Activated naive CD4-positive, alpha-beta T cell treated with anti-CD3 and anti-CD28 coated beads, Interleukin-2, amount 10 ng/mL, durations not matched to agents 7 days and 5 days (primary cell): Measurements from ENCODE around the gene SORCS2.

Experiments
- CTCF ChIA-PET: fragments of 350-600 bp; sonication (Branson Sonifier 250); formaldehyde crosslinking; loops from one replicate; lab custom pipeline; 2021; ENCODE audit warnings: antibody characterized with exemption; lab: Charles Lee
- DNase-seq: peaks from one replicate; pipeline ENCODE4 v3.0.0-alpha.2; 2020
- H3K27ac Mint-ChIP-seq: one replicate; pipeline ENCODE4 v1.8.0; 2021; ENCODE audit warnings: mild to moderate bottlenecking, moderate library complexity, mixed read lengths
- H3K27me3 Mint-ChIP-seq: one replicate; pipeline ENCODE4 v1.8.0; 2021; ENCODE audit warnings: mild to moderate bottlenecking, mixed read lengths
- H3K36me3 Mint-ChIP-seq: one replicate; pipeline ENCODE4 v1.8.0; 2021; ENCODE audit warnings: mixed read lengths
- H3K4me1 Mint-ChIP-seq: one replicate; pipeline ENCODE4 v1.8.0; 2021; ENCODE audit warnings: mixed read lengths
- H3K4me3 Mint-ChIP-seq: one replicate; pipeline ENCODE4 v1.8.0; 2021; ENCODE audit warnings: mild to moderate bottlenecking, moderate library complexity, mixed read lengths
- H3K9me3 Mint-ChIP-seq: one replicate; pipeline ENCODE4 v1.8.0; 2021; ENCODE audit warnings: mixed read lengths

The SORCS2 gene

DNA sequence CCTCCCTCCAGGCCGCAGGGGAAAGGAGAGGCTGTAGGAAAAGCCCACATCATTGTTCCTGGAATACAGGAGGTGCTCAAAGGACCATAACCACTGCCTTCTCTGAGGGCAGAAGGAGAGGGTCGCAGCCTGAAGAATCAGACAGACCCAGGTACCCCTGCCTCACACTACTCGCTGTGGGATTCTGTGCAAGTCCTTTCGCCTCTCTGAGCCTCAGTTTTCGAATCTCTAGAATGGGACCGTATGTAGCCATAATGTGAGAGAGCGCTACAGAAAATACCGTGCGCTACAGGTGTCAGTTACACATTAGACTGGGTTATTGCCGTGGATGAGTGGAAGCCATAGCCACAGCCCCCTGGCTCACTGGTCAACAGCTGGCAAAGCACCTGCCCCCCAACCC, 320.6 kb downstream of the SORCS2 start:
- no peak for DNase-seq
- no peaks in the 10 kb centered on the region for H3K4me1 Mint-ChIP-seq
- no peaks in the 10 kb centered on the region for H3K9me3 Mint-ChIP-seq
- H3K36me3 Mint-ChIP-seq = no peaks in the 10 kb centered on the region
- CTCF ChIA-PET = no interaction called here
- H3K27me3 Mint-ChIP-seq = peaks cover 54% of the 10 kb centered on the region
- H3K4me3 Mint-ChIP-seq = no peak overlapping the region
- H3K27ac Mint-ChIP-seq = no peak overlapping the region

DNA sequence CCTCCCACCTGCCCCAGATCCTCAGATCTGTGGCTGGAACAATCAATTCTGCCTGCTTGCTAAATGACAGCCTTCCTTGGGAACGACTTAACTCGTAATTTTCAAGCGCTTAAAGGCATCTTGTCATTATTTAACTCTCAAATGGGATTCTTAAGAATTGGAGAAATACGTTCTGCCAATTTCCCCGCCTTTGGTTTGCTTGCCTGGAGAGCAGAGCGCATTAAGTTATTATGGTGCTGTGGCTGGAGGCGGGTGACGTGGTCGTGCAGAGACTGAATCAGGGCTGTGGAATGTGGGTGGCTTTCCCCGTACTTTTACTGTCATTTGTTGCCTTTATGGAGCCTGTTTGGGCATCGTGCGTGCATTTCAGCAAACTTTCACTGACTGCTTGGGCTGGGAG, 321.3 kb downstream of the SORCS2 start:
- no peaks in the 10 kb centered on the region for H3K36me3 Mint-ChIP-seq
- no peak overlapping the region for H3K4me3 Mint-ChIP-seq
- H3K27ac Mint-ChIP-seq = no peak overlapping the region

DNA sequence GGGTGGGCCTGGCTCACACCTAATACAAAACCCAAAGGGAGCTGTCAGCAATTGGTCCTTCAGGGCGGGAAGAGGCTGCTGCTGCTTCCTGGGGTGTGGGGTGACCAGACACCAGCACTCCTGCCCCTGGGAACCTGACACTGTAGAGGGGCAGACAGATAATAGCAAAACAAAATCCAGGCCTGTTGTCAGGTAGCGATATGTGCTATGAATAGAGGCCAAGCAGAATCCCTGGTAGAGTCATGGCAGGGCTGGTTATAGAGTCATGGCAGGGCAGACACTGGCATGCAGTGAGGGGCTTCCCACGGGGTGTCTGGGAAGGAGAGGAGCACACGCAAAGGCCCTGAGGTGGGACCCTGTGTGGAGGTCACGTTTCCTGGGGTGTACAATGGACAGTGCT, 321.9 kb downstream of the SORCS2 start:
- CTCF ChIA-PET = no interaction called here
- H3K27ac Mint-ChIP-seq = no peak overlapping the region

More for the DNA sequence above, 321.3 kb downstream of the SORCS2 start:
- CTCF ChIA-PET = no interaction called here
- Mint-ChIP-seq H3K4me1 (no peaks in the 10 kb centered on the region), H3K27me3 (peaks cover 58% of the 10 kb centered on the region), H3K9me3 (no peaks in the 10 kb centered on the region)
- DNase-seq = no peak

DNA sequence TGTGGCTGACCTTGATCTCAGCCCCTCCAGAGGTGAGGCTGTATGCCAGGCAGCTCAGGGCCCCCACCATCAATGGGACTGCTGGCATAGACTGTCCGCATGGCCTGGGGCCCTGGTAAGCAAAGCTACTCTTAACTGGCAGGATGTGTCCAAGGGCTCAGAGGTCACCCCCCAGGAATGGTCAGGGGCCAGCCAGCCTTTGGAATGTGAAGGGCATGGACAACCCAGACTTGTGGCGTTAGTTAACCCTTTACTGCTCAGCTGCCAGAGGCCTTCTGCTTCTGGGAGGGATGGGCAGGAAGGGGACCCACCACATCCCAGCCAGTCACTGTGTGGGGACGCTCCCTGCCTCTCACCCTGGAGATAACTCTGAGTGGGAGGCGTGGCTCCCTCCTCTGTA, 322.5 kb downstream of the SORCS2 start:
- H3K27me3 Mint-ChIP-seq = peaks cover 55% of the 10 kb centered on the region
- no peaks in the 10 kb centered on the region for H3K36me3 Mint-ChIP-seq
- CTCF ChIA-PET = no interaction called here
- no peaks in the 10 kb centered on the region for H3K9me3 Mint-ChIP-seq
- no peak overlapping the region for H3K27ac Mint-ChIP-seq
- DNase-seq = no peak
- H3K4me3 Mint-ChIP-seq = no peak overlapping the region
- no peaks in the 10 kb centered on the region for H3K4me1 Mint-ChIP-seq

More for the DNA sequence above, 321.9 kb downstream of the SORCS2 start:
- no peak overlapping the region for H3K4me3 Mint-ChIP-seq
- no peaks in the 10 kb centered on the region for H3K9me3 Mint-ChIP-seq
- no peaks in the 10 kb centered on the region for H3K36me3 Mint-ChIP-seq
- H3K27me3 Mint-ChIP-seq = peaks cover 55% of the 10 kb centered on the region
- no peaks in the 10 kb centered on the region for H3K4me1 Mint-ChIP-seq
- DNase-seq = no peak

DNA sequence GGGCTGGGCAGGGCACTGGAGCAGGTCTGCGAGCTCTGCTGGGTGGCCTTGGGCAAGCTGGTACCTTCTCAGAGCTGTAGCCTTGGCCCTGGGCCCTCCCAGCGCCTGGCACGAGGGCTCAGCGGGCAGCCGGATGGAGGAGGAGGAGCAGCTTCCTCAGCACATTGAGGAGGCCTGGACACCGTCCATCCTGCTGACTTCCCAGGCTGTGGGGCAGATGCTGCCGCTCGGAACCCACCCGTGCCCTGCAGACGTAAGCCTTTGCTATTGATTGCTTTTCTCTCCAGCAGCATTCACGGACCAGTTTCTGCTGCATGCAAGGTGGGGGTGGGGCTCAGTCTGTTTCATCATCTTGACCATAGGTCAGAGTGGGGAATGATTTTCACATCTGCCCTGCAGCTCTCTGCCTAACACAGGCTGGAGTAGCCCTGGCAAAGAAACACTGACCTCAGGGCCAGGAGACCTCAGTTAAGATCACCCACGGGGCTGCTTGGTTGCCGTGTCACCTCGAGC, 323.1 kb downstream of the SORCS2 start:
- no peak for DNase-seq
- no peaks in the 10 kb centered on the region for H3K36me3 Mint-ChIP-seq
- no peak overlapping the region for H3K4me3 Mint-ChIP-seq
- peaks cover 57% of the 10 kb centered on the region for H3K27me3 Mint-ChIP-seq
- CTCF ChIA-PET = no interaction called here
- H3K9me3 Mint-ChIP-seq = no peaks in the 10 kb centered on the region
- no peaks in the 10 kb centered on the region for H3K4me1 Mint-ChIP-seq
- H3K27ac Mint-ChIP-seq = no peak overlapping the region

DNA sequence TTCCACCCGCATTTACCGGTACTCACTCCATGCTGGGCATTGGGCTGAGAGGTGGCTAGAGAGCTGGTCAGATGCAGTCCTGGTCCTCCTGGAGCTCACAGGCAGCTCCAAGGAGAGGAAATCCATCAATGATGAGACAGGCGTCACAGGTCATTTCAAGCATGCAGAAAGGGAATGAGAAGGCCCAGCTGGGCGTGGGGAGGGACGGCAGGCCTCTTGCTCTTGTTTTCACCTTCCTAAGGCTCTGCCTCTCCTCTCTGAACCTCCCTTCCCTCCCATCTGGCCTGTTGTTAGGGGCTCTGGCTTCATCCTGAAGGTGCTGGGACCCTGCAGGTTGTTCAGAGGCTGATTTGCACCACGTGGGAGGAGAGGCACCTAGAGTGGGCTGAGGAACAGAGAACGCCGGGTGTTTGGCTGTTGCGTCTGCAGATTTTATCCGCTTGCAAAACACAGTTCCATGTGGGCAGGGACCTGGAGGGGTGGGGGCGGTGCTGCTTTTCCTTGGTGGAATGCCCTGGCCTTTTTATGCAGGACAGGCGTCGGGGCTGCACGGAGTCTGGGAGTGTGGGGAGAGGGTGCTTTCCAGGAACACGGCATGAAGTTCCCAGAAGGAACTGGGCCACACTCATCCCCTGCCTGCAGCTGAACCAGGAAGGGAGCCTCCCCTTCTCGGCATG, 323.9 kb downstream of the SORCS2 start:
- CTCF ChIA-PET = no interaction called here
- no peak overlapping the region for H3K4me3 Mint-ChIP-seq
- peaks cover 55% of the 10 kb centered on the region for H3K27me3 Mint-ChIP-seq
- H3K27ac Mint-ChIP-seq = no peak overlapping the region
- H3K9me3 Mint-ChIP-seq = no peaks in the 10 kb centered on the region
- no peaks in the 10 kb centered on the region for H3K36me3 Mint-ChIP-seq
- H3K4me1 Mint-ChIP-seq = no peaks in the 10 kb centered on the region
- DNase-seq = no peak

DNA sequence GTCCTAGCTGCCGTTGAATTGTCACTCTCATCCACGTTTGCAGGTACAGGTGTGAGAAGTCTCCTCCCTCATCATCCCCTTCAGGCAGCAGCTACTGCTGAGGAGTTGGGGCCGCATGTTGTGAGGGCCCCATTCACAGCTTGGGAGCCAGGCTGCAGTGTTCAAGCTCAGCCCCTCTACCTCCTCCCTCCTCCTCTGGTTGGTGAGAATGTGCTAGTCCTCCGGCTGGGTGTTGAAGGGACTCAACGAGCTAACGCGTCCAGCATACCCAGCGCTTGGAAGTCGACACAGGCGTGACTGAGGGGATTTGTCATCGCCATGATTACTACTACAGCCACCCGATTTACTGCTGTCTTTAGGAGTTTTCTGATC, 324.4 kb downstream of the SORCS2 start:
- H3K27me3 Mint-ChIP-seq = peaks cover 53% of the 10 kb centered on the region
- no peaks in the 10 kb centered on the region for H3K9me3 Mint-ChIP-seq
- DNase-seq = no peak
- H3K36me3 Mint-ChIP-seq = no peaks in the 10 kb centered on the region
- no peaks in the 10 kb centered on the region for H3K4me1 Mint-ChIP-seq
- no peak overlapping the region for H3K27ac Mint-ChIP-seq
- no peak overlapping the region for H3K4me3 Mint-ChIP-seq
- CTCF ChIA-PET = interaction anchor here (0.6 kb wide), 1 partner anchor 203 kb away, joined by 3 read pairs; no protein-coding TSS in a partner anchor

DNA sequence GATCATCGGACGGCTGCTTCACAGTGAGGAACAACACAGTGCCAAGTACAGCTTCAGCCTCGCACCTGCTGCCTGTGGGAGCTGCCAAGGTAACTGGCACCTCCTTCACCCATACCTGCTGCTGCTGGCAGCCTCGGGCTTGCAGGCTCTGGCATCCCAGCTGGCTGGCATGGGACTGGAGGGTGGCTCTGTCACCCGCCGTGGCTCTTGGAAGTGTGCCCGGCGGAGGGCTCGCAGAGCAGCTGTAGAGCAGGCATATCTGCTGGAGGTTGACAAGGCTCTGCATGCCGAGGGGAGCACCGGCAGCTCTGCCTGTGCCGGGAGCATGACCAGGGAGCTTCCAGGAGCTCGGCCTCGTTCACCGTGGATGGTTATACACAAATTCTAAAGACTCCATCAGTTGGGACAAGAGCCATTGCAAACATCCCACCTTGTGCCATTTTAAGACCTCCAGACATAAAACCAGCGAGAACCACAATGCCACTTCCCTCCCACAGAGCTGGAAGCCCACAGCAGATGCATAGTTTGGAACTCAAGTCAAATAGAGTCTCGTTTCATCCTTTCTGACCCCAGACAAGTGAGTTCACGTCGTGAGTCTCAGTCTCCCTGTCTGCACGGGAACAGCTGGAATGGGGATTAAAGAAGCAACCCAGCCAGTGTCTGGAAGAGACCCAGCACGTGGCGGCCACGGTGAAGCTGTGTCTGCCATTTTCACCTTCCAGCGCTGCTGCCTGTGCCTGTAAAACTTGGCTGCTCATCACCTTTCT, 326.7 kb downstream of the SORCS2 start:
- H3K9me3 Mint-ChIP-seq = no peaks in the 10 kb centered on the region
- H3K27me3 Mint-ChIP-seq = peaks cover 64% of the 10 kb centered on the region
- DNase-seq = no peak
- H3K36me3 Mint-ChIP-seq = no peaks in the 10 kb centered on the region
- CTCF ChIA-PET = no interaction called here
- no peak overlapping the region for H3K27ac Mint-ChIP-seq
- no peak overlapping the region for H3K4me3 Mint-ChIP-seq
- peaks cover 4% of the 10 kb centered on the region for H3K4me1 Mint-ChIP-seq

DNA sequence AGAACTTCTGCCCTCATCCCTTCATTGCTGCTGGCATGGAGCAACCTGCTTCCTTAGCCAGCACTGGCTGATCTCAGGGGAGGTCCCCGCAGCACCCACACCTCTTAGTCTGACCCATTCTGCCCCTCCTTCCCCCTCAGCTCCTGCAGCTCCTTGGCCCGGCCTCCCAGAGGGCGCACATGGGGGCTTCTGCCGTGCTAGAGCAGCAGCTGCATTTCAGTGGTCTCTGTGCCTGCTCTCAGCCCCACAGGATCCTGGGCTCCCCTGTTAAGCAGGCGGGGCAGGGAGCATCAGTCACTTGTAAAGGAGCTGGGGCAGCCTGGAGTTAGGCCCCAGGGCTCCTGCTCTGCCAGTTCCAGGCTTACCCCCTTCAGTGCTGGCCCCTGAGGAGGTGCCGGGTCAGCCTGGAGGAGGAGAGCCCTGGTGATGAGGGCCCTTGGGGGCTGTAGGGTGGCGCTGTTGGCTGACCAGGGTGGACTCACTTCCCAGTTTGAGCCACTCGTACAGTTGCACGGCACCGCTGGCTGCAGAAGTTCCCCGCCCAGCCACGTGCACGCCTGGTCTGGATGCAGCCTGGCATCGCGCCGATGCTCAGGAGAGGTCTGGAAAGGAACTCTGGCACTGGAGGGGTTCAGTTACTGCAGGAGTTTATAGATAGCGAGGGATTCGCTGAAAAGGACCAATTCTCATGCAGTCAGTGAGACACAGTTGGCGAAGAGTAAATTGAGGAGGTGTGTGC, 327.5 kb downstream of the SORCS2 start:
- Mint-ChIP-seq H3K9me3 (no peaks in the 10 kb centered on the region), H3K4me3 (no peak overlapping the region), H3K36me3 (no peaks in the 10 kb centered on the region), H3K27me3 (peaks cover 71% of the 10 kb centered on the region), H3K4me1 (peaks cover 12% of the 10 kb centered on the region), H3K27ac (no peak overlapping the region)
- CTCF ChIA-PET = no interaction called here
- no peak for DNase-seq

DNA sequence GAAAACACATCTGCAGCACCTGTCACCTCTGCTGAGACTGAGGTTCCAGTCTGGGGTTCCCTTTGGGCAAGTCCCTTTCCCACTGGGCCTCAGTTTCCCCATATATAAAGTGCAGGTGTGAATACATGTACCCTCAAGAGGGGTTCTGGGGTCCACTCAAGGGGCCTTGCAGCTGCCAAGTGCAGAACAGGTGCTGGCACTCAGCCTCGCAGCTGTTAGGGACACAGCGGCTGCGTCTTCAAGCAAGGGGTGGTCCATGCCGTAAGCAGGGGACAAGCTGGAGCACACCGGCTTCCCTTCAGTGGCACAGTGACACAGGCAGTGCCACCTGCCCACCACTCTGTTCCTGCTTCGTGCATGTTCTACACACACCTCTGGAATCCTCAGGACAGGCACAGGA, 329.3 kb downstream of the SORCS2 start:
- CTCF ChIA-PET = no interaction called here
- H3K4me3 Mint-ChIP-seq = no peak overlapping the region
- no peak overlapping the region for H3K27ac Mint-ChIP-seq
- no peak for DNase-seq
- no peaks in the 10 kb centered on the region for H3K36me3 Mint-ChIP-seq
- no peaks in the 10 kb centered on the region for H3K9me3 Mint-ChIP-seq
- H3K27me3 Mint-ChIP-seq = peaks cover 74% of the 10 kb centered on the region
- H3K4me1 Mint-ChIP-seq = peaks cover 20% of the 10 kb centered on the region

DNA sequence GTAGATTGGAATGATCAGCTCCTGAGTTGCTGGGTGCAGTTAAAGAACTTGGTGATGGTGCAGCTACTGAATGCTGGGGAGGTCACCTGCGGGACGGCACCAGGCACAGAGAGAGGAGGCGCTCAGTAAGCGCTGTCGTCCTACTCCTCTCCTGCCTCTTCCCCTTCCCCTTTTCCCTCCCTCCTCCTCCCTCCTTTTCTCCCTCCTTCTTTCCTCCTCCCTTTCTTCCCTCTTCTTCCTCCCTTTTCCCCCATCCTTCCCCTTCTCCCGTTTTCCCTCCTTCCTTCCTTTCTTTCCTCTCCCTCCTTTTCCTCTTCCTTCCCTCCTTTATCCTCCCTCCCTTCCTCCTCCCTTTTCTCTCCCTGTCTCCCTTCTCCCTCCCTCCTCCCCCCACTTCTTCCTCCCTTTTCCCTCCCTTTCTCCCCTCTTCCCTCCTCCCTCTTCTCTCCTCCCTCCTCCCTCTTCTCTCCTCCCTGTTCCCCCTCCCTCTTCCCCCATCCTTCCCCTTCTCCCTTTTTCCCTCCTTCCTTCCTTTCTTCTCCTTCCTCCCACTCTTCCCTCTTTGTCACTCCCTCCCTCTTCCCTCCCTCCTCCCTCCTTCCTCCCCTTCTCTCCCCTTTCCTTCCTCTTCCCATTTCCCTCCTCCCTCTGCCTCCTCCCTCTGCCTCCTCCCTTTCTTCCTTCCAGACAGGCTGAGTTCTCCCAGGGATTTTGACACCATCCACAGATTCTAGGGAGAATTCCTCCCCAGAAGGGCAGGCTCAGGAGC, 330.3 kb downstream of the SORCS2 start:
- H3K36me3 Mint-ChIP-seq = no peaks in the 10 kb centered on the region
- peaks cover 70% of the 10 kb centered on the region for H3K27me3 Mint-ChIP-seq
- DNase-seq = no peak
- no peaks in the 10 kb centered on the region for H3K9me3 Mint-ChIP-seq
- no peak overlapping the region for H3K27ac Mint-ChIP-seq
- H3K4me1 Mint-ChIP-seq = peaks cover 20% of the 10 kb centered on the region
- H3K4me3 Mint-ChIP-seq = no peak overlapping the region
- CTCF ChIA-PET = no interaction called here

DNA sequence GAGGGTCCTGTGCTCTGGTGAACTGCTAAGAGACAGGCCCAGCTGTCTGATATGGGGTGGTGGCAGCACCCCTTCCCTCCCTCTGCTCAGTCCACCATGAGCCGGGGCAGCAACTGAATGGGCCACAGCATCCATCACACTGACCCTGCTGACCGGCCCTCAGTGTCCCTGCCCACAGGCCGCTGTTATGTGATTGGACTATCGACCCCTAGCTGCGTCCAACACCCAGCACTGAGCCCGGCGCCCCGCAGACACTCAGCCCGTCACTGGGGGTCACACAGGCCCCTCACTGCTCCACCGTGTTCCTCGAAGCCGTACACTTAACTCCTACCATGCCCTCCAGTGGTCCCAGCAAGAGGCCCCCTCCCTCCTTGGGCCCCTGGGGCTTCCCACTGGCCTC, 331.2 kb downstream of the SORCS2 start:
- no peak for DNase-seq
- Mint-ChIP-seq H3K27me3 (peaks cover 66% of the 10 kb centered on the region), H3K9me3 (no peaks in the 10 kb centered on the region), H3K4me1 (peaks cover 20% of the 10 kb centered on the region), H3K36me3 (no peaks in the 10 kb centered on the region), H3K4me3 (no peak overlapping the region), H3K27ac (no peak overlapping the region)
- CTCF ChIA-PET = no interaction called here

DNA sequence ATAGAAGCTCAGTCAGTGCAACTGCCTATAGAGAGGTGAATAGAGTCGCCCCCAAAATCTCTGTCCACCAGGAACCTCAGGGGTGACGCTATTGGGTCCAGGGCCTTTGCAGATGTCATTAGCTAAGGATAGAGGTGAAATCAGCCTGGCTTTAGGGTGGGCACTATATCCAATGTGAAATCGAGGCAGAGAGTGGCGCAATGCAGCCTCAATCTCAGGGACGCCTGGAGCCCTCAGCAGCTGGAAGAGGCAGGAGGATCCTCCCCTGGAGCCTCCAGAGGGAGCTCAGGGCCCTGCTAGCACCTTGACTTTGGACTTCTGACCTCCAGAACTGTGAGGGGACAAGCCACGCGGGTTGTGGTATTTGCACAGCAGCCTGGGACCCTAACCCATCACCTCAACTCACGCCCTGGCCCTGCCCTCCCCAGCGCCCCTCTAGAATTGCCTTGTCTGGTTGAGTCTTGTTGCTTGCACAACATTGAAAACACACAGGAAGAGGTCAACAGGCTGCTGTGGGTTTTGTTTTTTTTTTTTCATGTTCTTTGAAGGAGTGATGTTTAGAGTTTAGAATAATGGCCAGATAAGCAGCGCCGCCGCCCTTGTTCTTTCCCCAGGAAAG, 331.8 kb downstream of the SORCS2 start:
- H3K27ac Mint-ChIP-seq = peak overlapping the region; percentile 42

More for the DNA sequence above, 331.8 kb downstream of the SORCS2 start:
- Mint-ChIP-seq H3K36me3 (no peaks in the 10 kb centered on the region), H3K4me1 (peaks cover 20% of the 10 kb centered on the region), H3K4me3 (no peak overlapping the region), H3K27me3 (peaks cover 62% of the 10 kb centered on the region), H3K9me3 (no peaks in the 10 kb centered on the region)
- DNase-seq = no peak
- CTCF ChIA-PET = no interaction called here
